GM12878 (cell line): ENCODE measurements around the gene INTS6. TPM values are rescaled to one million over a fixed set of nuclear protein-coding genes. Genes with fewer than 3 reads are reported as not detected.
A peak's percentile ranks its signal among the peaks of the same experiment; 100 is the strongest.

ENCODE experiments used
- ATAC-seq: fragments of 200-7000 bp; cut with Tn5 transposase; 3 replicates; pipeline ENCODE4 v1.9.1; 2020; ENCODE audit warnings: mild to moderate bottlenecking, moderate library complexity
- BruUV-seq: library from RNA; stranded (reverse); fragments of 400-500 nt; replicated peaks from 2 replicates; lab custom pipeline; 2021; lab: Mats Ljungman, UMichigan
- CTCF ChIA-PET: fragments of 300-600 bp; sonication (Branson Sonifier 250); formaldehyde crosslinking; extraction: SDS; loops from one replicate; lab custom pipeline; 2021; ENCODE audit warnings: inconsistent platforms; lab: Yijun Ruan, JAX
- POLR2A ChIA-PET: fragments of 350-600 bp; formaldehyde crosslinking; extraction: SDS; loops from one replicate; lab custom pipeline; 2021; ENCODE audit warnings: inconsistent platforms; lab: Charles Lee
- RAD21 ChIA-PET: fragments of 300-600 bp; sonication (Branson Sonifier 250); formaldehyde crosslinking; loops from one replicate; lab custom pipeline; 2023; ENCODE audit warnings: antibody characterized with exemption; ENCODE audit not compliant: unreplicated experiment; lab: Charles Lee
- SMC1A ChIA-PET: fragments of 300-600 bp; sonication (Branson Sonifier 250); formaldehyde crosslinking; loops from one replicate; lab custom pipeline; 2023; ENCODE audit not compliant: unreplicated experiment, uncharacterized antibody; lab: Charles Lee
- DNase-seq: peaks from one replicate; pipeline ENCODE4 v3.0.0-alpha.2; 2011; ENCODE audit warnings: low read depth, low spot score
- FAIRE-seq: peaks from 3 replicates; lab custom pipeline; 2011; peaks lifted over from hg19 to GRCh38; lab: Jason Lieb, UNC
- H2AFZ ChIP-seq: 2 replicates; pipeline ENCODE4 v1.6.0; 2011; ENCODE audit warnings: low read depth, low read length, control low read depth; ENCODE audit not compliant: control insufficient read depth
- H3K27ac ChIP-seq: 2 replicates; pipeline ENCODE4 v1.5.1; 2011; ENCODE audit warnings: control low read depth; ENCODE audit not compliant: control insufficient read depth, insufficient read depth
- H3K27me3 ChIP-seq, 2 experiments: replicated peaks in 1 of 2; 2 replicates each; pipeline versions ENCODE4 v1.6.0 to v1.6.1; 2011; ENCODE audit warnings: low read length in 1 of 2; ENCODE audit not compliant: control insufficient read depth in 2 of 2, insufficient read depth in 2 of 2
- H3K36me3 ChIP-seq, 2 experiments: 2 replicates each; pipeline ENCODE4 v1.5.1; 2011; ENCODE audit warnings: low read length in 1 of 2; ENCODE audit not compliant: control insufficient read depth in 2 of 2, insufficient read depth in 2 of 2
- H3K4me1 ChIP-seq: 2 replicates; pipeline ENCODE4 v1.6.1; 2011; ENCODE audit warnings: mild to moderate bottlenecking, low read length, moderate library complexity, mixed read lengths; ENCODE audit not compliant: control insufficient read depth, insufficient read depth
- H3K4me2 ChIP-seq: 2 replicates; pipeline ENCODE4 v1.6.0; 2011; ENCODE audit warnings: control low read depth; ENCODE audit not compliant: control insufficient read depth, insufficient read depth
- H3K4me3 ChIP-seq: fragments of 200-600 bp; sonication (generic); 2 replicates; pipeline ENCODE4 v1.5.1; 2016
- H3K79me2 ChIP-seq: 2 replicates; pipeline ENCODE4 v1.6.0; 2011; ENCODE audit warnings: low read length; ENCODE audit not compliant: control insufficient read depth, insufficient read depth
- H3K9ac ChIP-seq: 2 replicates; pipeline ENCODE4 v1.8.0; 2011; ENCODE audit warnings: low read length, control low read depth, mixed read lengths; ENCODE audit not compliant: control insufficient read depth, insufficient read depth
- H3K9me3 ChIP-seq: replicated peaks from 3 replicates; pipeline ENCODE4 v1.5.1; 2011; ENCODE audit warnings: mild to moderate bottlenecking, low read length; ENCODE audit not compliant: control insufficient read depth, insufficient read depth
- H4K20me1 ChIP-seq: 2 replicates; pipeline ENCODE4 v1.6.0; 2011; ENCODE audit not compliant: control insufficient read depth, insufficient read depth
- BACH1 ChIP-seq: fragments of 450-650 bp; IDR thresholded peaks from 2 replicates; pipeline ENCODE4 v1.6.1; 2017; ENCODE audit warnings: mild to moderate bottlenecking, borderline replicate concordance
- BCL11A ChIP-seq: IDR thresholded peaks from 2 replicates; pipeline ENCODE4 v1.6.1; 2011; ENCODE audit warnings: low read depth, low read length
- CUX1 ChIP-seq: IDR thresholded peaks from 2 replicates; pipeline ENCODE4 v1.6.1; 2012; ENCODE audit warnings: improper control_type of control experiment, low read depth, low read length; ENCODE audit not compliant: insufficient replicate concordance
- IKZF2 ChIP-seq, 2 experiments: fragments of 450-650 bp; IDR thresholded peaks; 2 replicates each; pipeline ENCODE4 v1.6.1; 2017; ENCODE audit warnings: mild to moderate bottlenecking in 2 of 2, moderate library complexity in 2 of 2
- JUND ChIP-seq: IDR thresholded peaks from 2 replicates; pipeline ENCODE4 v1.6.1; 2012; ENCODE audit warnings: low read depth, mild to moderate bottlenecking, low read length, improper control_type of control experiment, moderate library complexity
- MTA3 ChIP-seq: IDR thresholded peaks from 2 replicates; pipeline ENCODE4 v1.6.1; 2012; ENCODE audit warnings: low read length, inconsistent platforms, borderline replicate concordance
- MXI1 ChIP-seq: fragments of 150-350 bp; IDR thresholded peaks from 2 replicates; pipeline ENCODE4 v1.6.1; 2011; ENCODE audit warnings: low read depth, mild to moderate bottlenecking, inconsistent platforms, low read length, improper control_type of control experiment
- NFIC ChIP-seq: IDR thresholded peaks from 2 replicates; pipeline ENCODE4 v1.6.1; 2012; ENCODE audit warnings: low read depth, mild to moderate bottlenecking, inconsistent platforms, low read length, moderate library complexity
- POLR2AphosphoS2 ChIP-seq: IDR thresholded peaks from 2 replicates; pipeline ENCODE4 v1.6.1; 2011; ENCODE audit warnings: low read depth, mild to moderate bottlenecking, low read length, improper control_type of control experiment, moderate library complexity
- RBBP5 ChIP-seq: fragments of 200-600 bp; sonication (generic); conservative IDR thresholded peaks from 2 replicates; pipeline ENCODE4 v1.6.1; 2016
- RELA ChIP-seq: fragments of 450-650 bp; IDR thresholded peaks from 2 replicates; pipeline ENCODE4 v1.8.0; 2014; ENCODE audit warnings: borderline replicate concordance; ENCODE audit not compliant: partially characterized antibody
- TAF1 ChIP-seq: IDR thresholded peaks from 2 replicates; pipeline ENCODE4 v1.6.1; 2011; ENCODE audit warnings: mild to moderate bottlenecking, low read depth, low read length, borderline replicate concordance
- ZNF622 ChIP-seq: fragments of 450-650 bp; IDR thresholded peaks from 2 replicates; pipeline ENCODE4 v1.6.1; 2017; ENCODE audit warnings: mild to moderate bottlenecking, inconsistent platforms
- WGBS: methylation state at CpG from one replicate; pipeline ENCODE4 v1.1.6; 2016; ENCODE audit warnings: low lambda C conversion rate; ENCODE audit not compliant: insufficient replicate concordance, insufficient coverage; ENCODE audit errors: missing lambda C conversion rate; 5-methylcytosine and 5-hydroxymethylcytosine counted together
- in situ Hi-C: fragments of 300-500 bp; cut with MboI; formaldehyde crosslinking; loops from 9 replicates; pipeline ENCODE4 v1.14.3; 2018; ENCODE audit warnings: mixed read lengths
- intact Hi-C: fragments of 100-400 bp; cut with micrococcal nuclease; formaldehyde crosslinking; loops from one replicate; pipeline ENCODE4 v1.14.2; 2022; ENCODE audit not compliant: unreplicated experiment
- polyA plus RNA-seq, 11 experiments: library from polyadenylated mRNA; depleted of rRNA in 4 of 11; unstranded in 6 of 11; stranded (reverse) in 5 of 11; fragments of >200 nt; fragmentation: Nextera tagmentation in 4 of 11; fragmentation: Illumina TruSeq in 1 of 11; extraction: Ambion mirVana in 4 of 11; extraction: Trizol in 1 of 11; gene quantifications; 1 replicate in 1 of 11; 2 replicates in 10 of 11; pipeline versions ENCODE4 v1.2.1 to v1.2.3, GENCODE V29; 2011 to 2016; ENCODE audit warnings: inconsistent platforms in 2 of 11, missing spikeins in 2 of 11, low read depth in 1 of 11
- total RNA-seq, 4 experiments: library from RNA; depleted of rRNA in 3 of 4; stranded (reverse); fragments of >200 nt in 3 of 4; fragmentation: Illumina TruSeq in 1 of 4; extraction: Trizol in 1 of 4; gene quantifications; 2 replicates each; pipeline versions ENCODE4 v1.2.1 to v1.2.3, GENCODE V29; 2013 to 2021
- TF ChIP-seq, protein P1 (sequence below): fragments of 450-650 bp; IDR thresholded peaks from 2 replicates; pipeline ENCODE4 v1.6.1; 2017; ENCODE audit warnings: borderline replicate concordance
- TF ChIP-seq, protein P2 (sequence below): IDR thresholded peaks from 2 replicates; pipeline ENCODE4 v1.6.1; 2012; ENCODE audit warnings: low read length, inconsistent platforms

The INTS6 gene
- total and polyA plus RNA-seq, 10 of the 15 experiments (the other 5 are each of a cell fraction or from before 2014, with no cell fraction given) = 7.2 to 57.7 (median 30.9) TPM

GRCh38 chr13:51453959-51454703 is 1.3 kb upstream of the INTS6 start:
- Histone ChIP-seq H3K9me3 (peaks cover 2% of the 10 kb centered on the region; the same call in 1 of the 3 replicates), H3K4me2 (peak overlapping the region; percentile 52), H3K9ac (peak overlapping the region; percentile 70), H3K4me1 (peaks cover 5% of the 10 kb centered on the region; the same call in 1 of the 2 replicates), H3K4me3 (peak overlapping the region; percentile 76), H3K79me2 (peaks cover 40% of the 10 kb centered on the region), H3K36me3 (peaks cover 0 to 9% of the 10 kb centered on the region in 2 experiments; a peak in 2 of 4 replicates), H2AFZ (peak overlapping the region; percentile 47), H3K27ac (peak overlapping the region; percentile 88), H3K27me3 (no peaks in the 10 kb centered on the region), H4K20me1 (no peaks in the 10 kb centered on the region)
- DNase-seq (no peak), FAIRE-seq (peak; percentile 56), ATAC-seq (no peak)
- in situ Hi-C loops (loop anchor here (10.0 kb wide), 1 partner anchor 131 kb away; the partner anchor contains the start of gene WDFY2), intact Hi-C loops (loop anchor here (1.0 to 5.0 kb wide), 5 partner anchors 108 to 343 kb away; partner anchors contain the start of gene WDFY2)
- RAD21 ChIA-PET = interaction anchor here (0.8 to 3.6 kb wide), 25 partner anchors 10 to 378 kb away, joined by 3 to 45 read pairs (median 5); no protein-coding TSS in a partner anchor
- WGBS = 2% methylated on average over 13 of the region's 13 CpGs
- POLR2A ChIA-PET = interaction anchor here (0.6 to 3.1 kb wide), 24 partner anchors 10 to 343 kb away, joined by 3 to 15 read pairs (median 6); no protein-coding TSS in a partner anchor
- SMC1A ChIA-PET = interaction anchor here (0.6 to 2.9 kb wide), 39 partner anchors 8 to 374 kb away, joined by 3 to 18 read pairs (median 5); no protein-coding TSS in a partner anchor
- CTCF ChIA-PET = interaction anchor here (0.9 to 2.1 kb wide), 12 partner anchors 9 to 344 kb away, joined by 3 to 17 read pairs (median 4); no protein-coding TSS in a partner anchor
- TSS peak; percentile 88 for BruUV-seq
- TF ChIP-seq IKZF2 (IDR thresholded peaks at IDR 0.05) = peak in 1 of 2 experiments; percentile 29; a peak in 1 of 4 replicates
- TF ChIP-seq, protein P1, sequence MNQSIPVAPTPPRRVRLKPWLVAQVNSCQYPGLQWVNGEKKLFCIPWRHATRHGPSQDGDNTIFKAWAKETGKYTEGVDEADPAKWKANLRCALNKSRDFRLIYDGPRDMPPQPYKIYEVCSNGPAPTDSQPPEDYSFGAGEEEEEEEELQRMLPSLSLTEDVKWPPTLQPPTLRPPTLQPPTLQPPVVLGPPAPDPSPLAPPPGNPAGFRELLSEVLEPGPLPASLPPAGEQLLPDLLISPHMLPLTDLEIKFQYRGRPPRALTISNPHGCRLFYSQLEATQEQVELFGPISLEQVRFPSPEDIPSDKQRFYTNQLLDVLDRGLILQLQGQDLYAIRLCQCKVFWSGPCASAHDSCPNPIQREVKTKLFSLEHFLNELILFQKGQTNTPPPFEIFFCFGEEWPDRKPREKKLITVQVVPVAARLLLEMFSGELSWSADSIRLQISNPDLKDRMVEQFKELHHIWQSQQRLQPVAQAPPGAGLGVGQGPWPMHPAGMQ = no peak
- no peak for TF ChIP-seq BCL11A
- TF ChIP-seq RELA = no peak
- TF ChIP-seq POLR2AphosphoS2 = no peak
- peak; percentile 83; the same call in 1 of the 2 replicates for TF ChIP-seq MTA3
- no peak for TF ChIP-seq RBBP5
- TF ChIP-seq MXI1 = peak; percentile 25; the same call in 1 of the 2 replicates
- TF ChIP-seq NFIC = no peak
- no peak for TF ChIP-seq JUND
- TF ChIP-seq, protein P2, sequence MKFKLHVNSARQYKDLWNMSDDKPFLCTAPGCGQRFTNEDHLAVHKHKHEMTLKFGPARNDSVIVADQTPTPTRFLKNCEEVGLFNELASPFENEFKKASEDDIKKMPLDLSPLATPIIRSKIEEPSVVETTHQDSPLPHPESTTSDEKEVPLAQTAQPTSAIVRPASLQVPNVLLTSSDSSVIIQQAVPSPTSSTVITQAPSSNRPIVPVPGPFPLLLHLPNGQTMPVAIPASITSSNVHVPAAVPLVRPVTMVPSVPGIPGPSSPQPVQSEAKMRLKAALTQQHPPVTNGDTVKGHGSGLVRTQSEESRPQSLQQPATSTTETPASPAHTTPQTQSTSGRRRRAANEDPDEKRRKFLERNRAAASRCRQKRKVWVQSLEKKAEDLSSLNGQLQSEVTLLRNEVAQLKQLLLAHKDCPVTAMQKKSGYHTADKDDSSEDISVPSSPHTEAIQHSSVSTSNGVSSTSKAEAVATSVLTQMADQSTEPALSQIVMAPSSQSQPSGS = no peak
- no peak for TF ChIP-seq CUX1
- no peak for TF ChIP-seq ZNF622
- no peak for TF ChIP-seq TAF1
- no peak for TF ChIP-seq BACH1
